Measurements from ENCODE around the gene ZBTB16. TPM values are rescaled to one million over a fixed set of nuclear protein-coding genes. Genes with fewer than 3 reads are reported as not detected.

ZBTB16 gene
- polyA plus RNA-seq, 1 donor from 2014 or later = 0.45 TPM

DNA sequence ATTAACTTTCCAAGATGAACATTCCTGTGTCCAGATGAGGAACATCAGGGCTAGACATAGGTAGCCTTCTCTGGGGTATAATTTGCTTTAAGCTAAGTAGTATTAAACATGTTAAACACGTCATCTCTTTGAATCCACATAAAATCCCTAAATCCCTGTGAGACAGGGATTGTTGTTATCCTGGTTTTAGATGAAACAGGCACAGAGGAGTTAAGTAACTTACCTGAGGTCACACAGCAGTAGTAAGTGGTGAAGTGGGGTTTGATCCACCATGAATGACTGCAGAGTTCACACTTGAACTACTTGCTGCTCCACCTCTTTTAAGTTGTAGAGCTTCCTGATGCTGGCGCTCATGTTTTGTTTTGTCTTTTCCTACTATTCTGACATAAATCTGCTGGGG lies 154.1 kb downstream of the ZBTB16 start:
- no peaks in the 10 kb centered on the region for H4K20me1 ChIP-seq (ENCODE audit: insufficient read depth)
- TF ChIP-seq MXI1 (conservative IDR thresholded peaks at IDR 0.05; ENCODE audit: poor library complexity, severe bottlenecking) (no peak), SMC3 (conservative IDR thresholded peaks at IDR 0.05; ENCODE audit: poor library complexity) (no peak), TAF1 (IDR thresholded peaks at IDR 0.05; ENCODE audit: low read depth) (no peak), EP300 (conservative IDR thresholded peaks at IDR 0.05; ENCODE audit: poor library complexity, severe bottlenecking) (no peak), POLR2AphosphoS5 (IDR thresholded peaks at IDR 0.05) (no peak), RAD21 (conservative IDR thresholded peaks at IDR 0.05) (no peak), EZH2 (IDR thresholded peaks at IDR 0.05; ENCODE audit: borderline replicate concordance, insufficient read depth, low read length, poor library complexity, severe bottlenecking) (no peak)
- TF ChIP-seq, protein P1, sequence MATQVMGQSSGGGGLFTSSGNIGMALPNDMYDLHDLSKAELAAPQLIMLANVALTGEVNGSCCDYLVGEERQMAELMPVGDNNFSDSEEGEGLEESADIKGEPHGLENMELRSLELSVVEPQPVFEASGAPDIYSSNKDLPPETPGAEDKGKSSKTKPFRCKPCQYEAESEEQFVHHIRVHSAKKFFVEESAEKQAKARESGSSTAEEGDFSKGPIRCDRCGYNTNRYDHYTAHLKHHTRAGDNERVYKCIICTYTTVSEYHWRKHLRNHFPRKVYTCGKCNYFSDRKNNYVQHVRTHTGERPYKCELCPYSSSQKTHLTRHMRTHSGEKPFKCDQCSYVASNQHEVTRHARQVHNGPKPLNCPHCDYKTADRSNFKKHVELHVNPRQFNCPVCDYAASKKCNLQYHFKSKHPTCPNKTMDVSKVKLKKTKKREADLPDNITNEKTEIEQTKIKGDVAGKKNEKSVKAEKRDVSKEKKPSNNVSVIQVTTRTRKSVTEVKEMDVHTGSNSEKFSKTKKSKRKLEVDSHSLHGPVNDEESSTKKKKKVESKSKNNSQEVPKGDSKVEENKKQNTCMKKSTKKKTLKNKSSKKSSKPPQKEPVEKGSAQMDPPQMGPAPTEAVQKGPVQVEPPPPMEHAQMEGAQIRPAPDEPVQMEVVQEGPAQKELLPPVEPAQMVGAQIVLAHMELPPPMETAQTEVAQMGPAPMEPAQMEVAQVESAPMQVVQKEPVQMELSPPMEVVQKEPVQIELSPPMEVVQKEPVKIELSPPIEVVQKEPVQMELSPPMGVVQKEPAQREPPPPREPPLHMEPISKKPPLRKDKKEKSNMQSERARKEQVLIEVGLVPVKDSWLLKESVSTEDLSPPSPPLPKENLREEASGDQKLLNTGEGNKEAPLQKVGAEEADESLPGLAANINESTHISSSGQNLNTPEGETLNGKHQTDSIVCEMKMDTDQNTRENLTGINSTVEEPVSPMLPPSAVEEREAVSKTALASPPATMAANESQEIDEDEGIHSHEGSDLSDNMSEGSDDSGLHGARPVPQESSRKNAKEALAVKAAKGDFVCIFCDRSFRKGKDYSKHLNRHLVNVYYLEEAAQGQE (IDR thresholded peaks at IDR 0.05; ENCODE audit: borderline replicate concordance) = no peak
- TF ChIP-seq, protein P2, sequence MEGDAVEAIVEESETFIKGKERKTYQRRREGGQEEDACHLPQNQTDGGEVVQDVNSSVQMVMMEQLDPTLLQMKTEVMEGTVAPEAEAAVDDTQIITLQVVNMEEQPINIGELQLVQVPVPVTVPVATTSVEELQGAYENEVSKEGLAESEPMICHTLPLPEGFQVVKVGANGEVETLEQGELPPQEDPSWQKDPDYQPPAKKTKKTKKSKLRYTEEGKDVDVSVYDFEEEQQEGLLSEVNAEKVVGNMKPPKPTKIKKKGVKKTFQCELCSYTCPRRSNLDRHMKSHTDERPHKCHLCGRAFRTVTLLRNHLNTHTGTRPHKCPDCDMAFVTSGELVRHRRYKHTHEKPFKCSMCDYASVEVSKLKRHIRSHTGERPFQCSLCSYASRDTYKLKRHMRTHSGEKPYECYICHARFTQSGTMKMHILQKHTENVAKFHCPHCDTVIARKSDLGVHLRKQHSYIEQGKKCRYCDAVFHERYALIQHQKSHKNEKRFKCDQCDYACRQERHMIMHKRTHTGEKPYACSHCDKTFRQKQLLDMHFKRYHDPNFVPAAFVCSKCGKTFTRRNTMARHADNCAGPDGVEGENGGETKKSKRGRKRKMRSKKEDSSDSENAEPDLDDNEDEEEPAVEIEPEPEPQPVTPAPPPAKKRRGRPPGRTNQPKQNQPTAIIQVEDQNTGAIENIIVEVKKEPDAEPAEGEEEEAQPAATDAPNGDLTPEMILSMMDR (IDR thresholded peaks at IDR 0.05; ENCODE audit: poor library complexity, severe bottlenecking) = no peak
- no peak overlapping the region for H3K9ac ChIP-seq (ENCODE audit: low read length)
- no peak overlapping the region for H3K4me3 ChIP-seq (ENCODE audit: low read length)
- no peaks in the 10 kb centered on the region for H3K27me3 ChIP-seq (ENCODE audit: insufficient read depth, low read depth, low read length)
- no peaks in the 10 kb centered on the region for H3K9me2 ChIP-seq (ENCODE audit: insufficient read depth, low read length)
- H2AFZ ChIP-seq (ENCODE audit: low read depth, low read length) = no peak overlapping the region
- no peaks in the 10 kb centered on the region for H3K36me3 ChIP-seq (ENCODE audit: insufficient read depth, low read length)
- no peak overlapping the region for H3K4me2 ChIP-seq (ENCODE audit: low read length)
- H3K79me2 ChIP-seq (replicated peaks; ENCODE audit: insufficient read depth, low read length) = no peaks in the 10 kb centered on the region
- no peaks in the 10 kb centered on the region for H3F3A ChIP-seq (ENCODE audit: insufficient read depth, low read length, poor library complexity, severe bottlenecking)
- no peak overlapping the region for H3K27ac ChIP-seq (ENCODE audit: low read length)
- H3K9me3 ChIP-seq (ENCODE audit: low read length) = no peaks in the 10 kb centered on the region

DNA sequence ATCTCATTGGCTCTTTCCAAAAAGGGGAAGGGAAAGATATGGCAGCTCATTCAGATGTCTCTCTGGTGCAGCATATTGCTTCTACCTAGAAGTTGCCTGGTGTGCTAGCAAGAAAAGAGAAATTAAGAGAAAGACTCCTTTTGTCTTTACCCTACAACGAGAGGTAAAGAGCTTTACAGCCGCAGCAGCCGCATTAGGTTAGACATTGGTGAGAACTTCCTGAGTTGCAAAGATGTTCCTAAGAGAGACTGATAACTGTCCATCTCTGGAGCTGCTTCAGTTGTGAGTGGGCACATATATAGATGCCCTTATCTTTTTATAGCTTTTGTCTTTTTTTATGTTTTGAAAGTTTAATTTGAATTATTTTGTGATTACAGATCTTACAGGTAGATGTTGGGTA lies 155.9 kb downstream of the ZBTB16 start:
- H3K79me2 ChIP-seq (replicated peaks; ENCODE audit: insufficient read depth, low read length) = no peaks in the 10 kb centered on the region
- H3K4me3 ChIP-seq (ENCODE audit: low read length) = no peak overlapping the region
- no peaks in the 10 kb centered on the region for H3K9me3 ChIP-seq (ENCODE audit: low read length)
- no peaks in the 10 kb centered on the region for H4K20me1 ChIP-seq (ENCODE audit: insufficient read depth)
- H3K27me3 ChIP-seq (ENCODE audit: insufficient read depth, low read depth, low read length) = no peaks in the 10 kb centered on the region
- H3K9ac ChIP-seq (ENCODE audit: low read length) = no peak overlapping the region
- no peak overlapping the region for H2AFZ ChIP-seq (ENCODE audit: low read depth, low read length)
- H3K9me2 ChIP-seq (ENCODE audit: insufficient read depth, low read length) = no peaks in the 10 kb centered on the region
- H3F3A ChIP-seq (ENCODE audit: insufficient read depth, low read length, poor library complexity, severe bottlenecking) = no peaks in the 10 kb centered on the region
- TF ChIP-seq, protein P1 (IDR thresholded peaks at IDR 0.05; ENCODE audit: borderline replicate concordance) = no peak
- TF ChIP-seq, protein P2 (IDR thresholded peaks at IDR 0.05; ENCODE audit: poor library complexity, severe bottlenecking) = no peak
- TF ChIP-seq MXI1 (conservative IDR thresholded peaks at IDR 0.05; ENCODE audit: poor library complexity, severe bottlenecking) (no peak), TAF1 (IDR thresholded peaks at IDR 0.05; ENCODE audit: low read depth) (no peak), EP300 (conservative IDR thresholded peaks at IDR 0.05; ENCODE audit: poor library complexity, severe bottlenecking) (no peak), EZH2 (IDR thresholded peaks at IDR 0.05; ENCODE audit: borderline replicate concordance, insufficient read depth, low read length, poor library complexity, severe bottlenecking) (no peak), POLR2AphosphoS5 (IDR thresholded peaks at IDR 0.05) (no peak), SMC3 (conservative IDR thresholded peaks at IDR 0.05; ENCODE audit: poor library complexity) (no peak), RAD21 (conservative IDR thresholded peaks at IDR 0.05) (no peak)
- H3K27ac ChIP-seq (ENCODE audit: low read length) = no peak overlapping the region
- no peak overlapping the region for H3K4me2 ChIP-seq (ENCODE audit: low read length)
- no peaks in the 10 kb centered on the region for H3K36me3 ChIP-seq (ENCODE audit: insufficient read depth, low read length)
